Activated naive CD4-positive, alpha-beta T cell treated with anti-CD3 and anti-CD28 coated beads, Interleukin-2, amount 10 ng/mL, durations not matched to agents 7 days and 5 days (primary cell): ENCODE results near the gene ANKRD33.
A peak's percentile ranks its signal among the peaks of the same experiment; 100 is the strongest.
"Not testable (repeated sequence)": the region's sequence is repeated elsewhere in the genome, so short reads cannot be mapped to it uniquely, and the experiment has no call there.

Experiments
- CTCF ChIA-PET: fragments of 350-600 bp; sonication (Branson Sonifier 250); formaldehyde crosslinking; loops from one replicate; lab custom pipeline; 2021; ENCODE audit warnings: antibody characterized with exemption; lab: Charles Lee
- DNase-seq: peaks from one replicate; pipeline ENCODE4 v3.0.0-alpha.2; 2020
- H3K27ac Mint-ChIP-seq: one replicate; pipeline ENCODE4 v1.8.0; 2021; ENCODE audit warnings: mild to moderate bottlenecking, moderate library complexity, mixed read lengths
- H3K27me3 Mint-ChIP-seq: one replicate; pipeline ENCODE4 v1.8.0; 2021; ENCODE audit warnings: mild to moderate bottlenecking, mixed read lengths
- H3K36me3 Mint-ChIP-seq: one replicate; pipeline ENCODE4 v1.8.0; 2021; ENCODE audit warnings: mixed read lengths
- H3K4me1 Mint-ChIP-seq: one replicate; pipeline ENCODE4 v1.8.0; 2021; ENCODE audit warnings: mixed read lengths
- H3K4me3 Mint-ChIP-seq: one replicate; pipeline ENCODE4 v1.8.0; 2021; ENCODE audit warnings: mild to moderate bottlenecking, moderate library complexity, mixed read lengths
- H3K9me3 Mint-ChIP-seq: one replicate; pipeline ENCODE4 v1.8.0; 2021; ENCODE audit warnings: mixed read lengths

ANKRD33 gene

DNA sequence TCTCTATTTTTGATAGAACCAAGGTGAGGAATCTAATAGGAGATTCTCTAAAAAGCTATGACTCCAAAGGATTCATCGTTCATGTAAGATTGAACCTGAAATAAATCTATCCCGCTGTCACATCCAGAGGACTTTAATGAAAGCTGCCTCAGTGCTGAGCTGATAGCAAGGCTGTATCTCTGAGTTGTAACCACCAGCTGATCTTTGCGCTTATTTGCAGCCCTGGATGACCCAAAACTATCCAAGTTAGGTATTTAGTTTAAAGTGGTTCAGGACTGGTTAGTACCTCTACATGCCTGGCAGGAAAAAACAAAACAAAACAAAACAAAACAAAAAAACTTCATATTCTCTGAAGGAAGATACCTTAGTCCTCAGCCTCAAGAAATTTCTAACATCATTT, 8.8 kb upstream of the ANKRD33 start:
- Mint-ChIP-seq H3K4me3 (no peak overlapping the region), H3K36me3 (no peaks in the 10 kb centered on the region), H3K27me3 (peaks cover 18% of the 10 kb centered on the region), H3K27ac (no peak overlapping the region), H3K4me1 (no peaks in the 10 kb centered on the region), H3K9me3 (no peaks in the 10 kb centered on the region)
- CTCF ChIA-PET, result interaction anchor here (0.8 kb wide), 1 partner anchor 39 kb away, joined by 3 read pairs; no protein-coding TSS in a partner anchor
- no peak for DNase-seq

DNA sequence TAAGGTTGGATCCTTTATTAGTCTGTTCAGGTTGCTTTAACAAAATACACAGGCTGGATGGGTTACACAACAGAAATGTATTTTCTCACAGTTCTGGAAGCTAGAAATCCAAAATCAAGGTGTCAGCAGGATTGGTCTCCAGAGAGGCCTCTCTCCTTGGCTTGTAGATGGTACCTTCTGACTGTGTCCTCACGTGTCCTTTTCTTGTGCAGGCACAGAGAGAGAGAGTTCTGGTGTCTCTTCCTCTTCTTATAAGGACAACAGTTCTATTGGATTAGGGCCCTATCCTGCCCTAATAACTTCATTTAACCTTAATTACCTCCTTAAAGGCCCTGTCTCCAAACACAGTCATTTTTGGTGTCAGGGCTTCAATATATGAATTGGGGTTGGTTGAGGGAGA, 4.6 kb upstream of the ANKRD33 start:
- H3K27me3 Mint-ChIP-seq, result peaks cover 11% of the 10 kb centered on the region
- H3K4me1 Mint-ChIP-seq, result peaks cover 25% of the 10 kb centered on the region
- CTCF ChIA-PET, result no interaction called here
- no peak overlapping the region for H3K27ac Mint-ChIP-seq
- no peak overlapping the region for H3K4me3 Mint-ChIP-seq
- no peak for DNase-seq
- peaks cover 8% of the 10 kb centered on the region for H3K9me3 Mint-ChIP-seq
- peaks cover 7% of the 10 kb centered on the region for H3K36me3 Mint-ChIP-seq

DNA sequence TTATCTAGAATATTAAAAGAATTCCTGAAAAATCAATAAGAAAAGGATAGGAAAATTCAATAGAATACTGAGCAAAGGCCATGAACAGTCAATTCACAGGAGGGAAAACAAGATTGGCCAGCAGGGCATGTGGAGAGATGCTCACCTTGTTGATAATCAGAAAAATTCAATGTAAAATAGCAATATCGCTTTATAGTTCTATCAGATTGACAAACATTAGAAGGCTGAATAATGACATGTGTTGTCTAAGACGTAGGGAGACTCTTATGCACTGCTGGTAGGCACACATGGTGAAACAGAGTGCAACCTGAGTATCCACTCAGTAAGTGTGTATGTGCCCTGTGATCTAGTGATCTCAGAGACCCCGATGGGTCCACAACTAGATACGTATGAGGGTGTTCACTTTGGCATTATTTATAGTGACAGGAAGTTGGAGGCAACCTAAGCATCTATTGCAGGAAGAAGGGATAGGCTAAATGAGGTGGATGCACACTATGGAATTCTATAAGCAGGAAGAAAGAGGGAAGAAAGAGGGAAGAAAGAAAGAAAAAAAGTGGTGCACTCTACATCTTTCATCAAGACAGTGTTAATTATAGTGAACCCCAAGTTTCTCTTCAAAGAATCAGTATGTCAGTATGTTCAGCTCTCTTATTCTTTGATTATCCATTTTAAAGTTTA, 3.8 kb upstream of the ANKRD33 start:
- DNase-seq, result no peak
- Mint-ChIP-seq H3K9me3 (peaks cover 8% of the 10 kb centered on the region), H3K4me3 (no peak overlapping the region), H3K4me1 (peaks cover 25% of the 10 kb centered on the region), H3K36me3 (peaks cover 7% of the 10 kb centered on the region), H3K27me3 (peaks cover 10% of the 10 kb centered on the region), H3K27ac (peak overlapping the region; percentile 28)
- CTCF ChIA-PET, result interaction anchor here (1.1 to 3.4 kb wide), 3 partner anchors 9 to 39 kb away, joined by 3 to 18 read pairs (median 3); no protein-coding TSS in a partner anchor

DNA sequence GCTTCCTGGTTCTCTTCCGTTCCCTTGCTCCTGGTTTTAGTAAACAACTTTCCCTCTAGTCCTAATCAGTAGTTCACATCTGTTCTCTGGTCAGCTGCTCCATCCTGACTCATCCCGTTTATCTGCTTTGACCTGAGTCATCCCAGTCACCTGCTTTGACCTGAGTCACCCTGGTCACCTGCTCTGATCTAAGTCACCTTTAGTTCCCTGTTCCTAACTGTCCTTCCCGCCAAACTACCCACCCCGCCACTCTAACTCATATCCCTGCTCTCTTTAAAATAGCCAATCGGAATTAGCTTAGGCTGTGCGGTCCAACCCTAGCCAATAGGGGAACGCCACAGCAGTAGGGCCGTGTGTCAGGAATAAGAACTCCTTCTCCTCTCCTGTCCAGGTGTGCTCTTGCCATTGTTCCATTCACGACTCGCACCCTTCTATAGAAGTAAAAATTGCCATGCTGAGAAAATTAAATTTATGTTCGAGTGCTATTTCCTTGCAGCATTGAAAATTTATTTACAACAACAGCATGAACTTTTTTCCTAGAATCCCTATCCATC, 3.1 kb upstream of the ANKRD33 start:
- no peak for DNase-seq
- H3K36me3 Mint-ChIP-seq, result peaks cover 7% of the 10 kb centered on the region
- peak overlapping the region; percentile 55 for H3K27ac Mint-ChIP-seq
- H3K4me1 Mint-ChIP-seq, result peaks cover 25% of the 10 kb centered on the region
- CTCF ChIA-PET, result interaction anchor here (1.1 to 3.4 kb wide), 3 partner anchors 9 to 39 kb away, joined by 3 to 18 read pairs (median 3); no protein-coding TSS in a partner anchor
- H3K4me3 Mint-ChIP-seq, result no peak overlapping the region
- peaks cover 5% of the 10 kb centered on the region for H3K27me3 Mint-ChIP-seq
- peaks cover 8% of the 10 kb centered on the region for H3K9me3 Mint-ChIP-seq

DNA sequence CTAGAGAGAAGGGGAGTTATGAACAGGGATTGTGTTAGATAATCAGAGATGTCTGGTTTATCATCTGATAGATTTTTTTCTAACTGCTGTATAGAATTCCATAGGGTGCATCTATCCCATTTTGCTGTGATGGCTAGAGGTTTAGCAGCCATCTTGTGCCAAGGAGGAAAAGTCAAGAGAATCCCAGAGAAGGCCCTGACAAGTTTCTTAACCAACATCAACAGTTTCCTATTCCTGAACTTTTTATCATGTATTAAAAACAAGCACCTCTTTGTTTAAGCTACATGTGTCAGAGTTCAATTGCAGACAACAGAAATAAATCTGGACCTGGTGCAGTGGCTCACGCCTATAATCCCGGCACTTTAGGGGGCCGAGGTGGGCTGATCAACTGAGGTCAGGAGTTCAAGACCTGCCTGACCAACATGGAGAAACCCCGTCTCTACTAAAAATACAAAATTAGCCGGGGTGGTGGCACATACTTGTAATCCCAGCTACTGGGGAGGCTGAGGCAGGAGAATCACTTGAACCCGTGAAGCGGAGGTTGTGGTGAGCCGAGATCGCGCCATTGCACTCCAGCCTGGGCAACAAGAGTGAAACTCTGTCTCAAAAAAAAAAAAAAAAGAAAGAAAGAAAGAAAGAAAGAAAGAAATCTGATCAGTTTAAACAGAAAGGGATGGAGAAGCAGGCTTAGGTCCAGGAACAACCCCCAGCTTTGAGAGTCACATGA, 2.4 kb upstream of the ANKRD33 start:
- Mint-ChIP-seq H3K27me3 (peaks cover 11% of the 10 kb centered on the region), H3K27ac (peak overlapping the region; percentile 94), H3K4me1 (peaks cover 25% of the 10 kb centered on the region)
- not testable (repeated sequence) for DNase-seq, H3K4me3 Mint-ChIP-seq, H3K9me3 Mint-ChIP-seq, H3K36me3 Mint-ChIP-seq
- CTCF ChIA-PET, result interaction anchor here (0.6 to 3.4 kb wide), 7 partner anchors 10 to 185 kb away, joined by 3 to 18 read pairs (median 3); partner anchors contain the start of gene ATG101

DNA sequence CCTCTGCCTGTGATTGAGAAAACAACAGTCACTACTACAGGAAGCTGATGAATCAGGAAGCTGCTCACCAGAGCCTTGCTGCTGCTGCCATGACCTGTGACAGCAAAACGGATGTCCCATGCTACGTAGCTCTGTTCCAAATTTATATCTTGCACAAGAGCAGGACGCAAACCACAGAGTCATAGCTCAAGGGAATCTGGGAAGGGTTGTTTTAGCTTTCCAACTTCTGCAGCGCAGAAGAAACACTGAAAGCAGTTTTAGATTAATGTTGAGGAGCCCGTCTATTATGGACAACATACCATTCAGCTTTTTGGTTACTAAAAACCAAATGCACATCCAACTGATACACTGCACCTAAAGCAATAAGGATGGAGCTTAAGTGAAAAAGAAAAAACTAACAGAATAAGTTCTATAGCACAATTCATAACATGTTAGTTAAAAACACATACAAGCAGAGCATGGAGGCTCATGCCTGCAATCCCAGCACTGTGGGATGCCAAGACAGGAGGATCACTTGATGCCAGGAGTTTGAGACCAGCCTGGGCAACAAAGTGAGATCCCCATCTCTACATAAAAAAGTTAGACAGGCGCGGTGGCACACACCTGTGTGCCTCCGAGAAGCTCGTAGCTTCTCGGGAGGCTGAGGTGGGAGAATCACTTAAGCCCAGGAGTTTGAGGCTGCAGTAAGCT, 1.7 kb upstream of the ANKRD33 start:
- Mint-ChIP-seq H3K4me3 (no peak overlapping the region), H3K9me3 (peaks cover 8% of the 10 kb centered on the region), H3K27me3 (peaks cover 11% of the 10 kb centered on the region), H3K4me1 (peaks cover 25% of the 10 kb centered on the region), H3K36me3 (peaks cover 7% of the 10 kb centered on the region), H3K27ac (peak overlapping the region; percentile 94)
- CTCF ChIA-PET, result interaction anchor here (0.6 to 3.4 kb wide), 9 partner anchors 11 to 184 kb away, joined by 3 to 18 read pairs (median 3); partner anchors contain the start of gene ATG101
- peak; percentile 72 for DNase-seq

DNA sequence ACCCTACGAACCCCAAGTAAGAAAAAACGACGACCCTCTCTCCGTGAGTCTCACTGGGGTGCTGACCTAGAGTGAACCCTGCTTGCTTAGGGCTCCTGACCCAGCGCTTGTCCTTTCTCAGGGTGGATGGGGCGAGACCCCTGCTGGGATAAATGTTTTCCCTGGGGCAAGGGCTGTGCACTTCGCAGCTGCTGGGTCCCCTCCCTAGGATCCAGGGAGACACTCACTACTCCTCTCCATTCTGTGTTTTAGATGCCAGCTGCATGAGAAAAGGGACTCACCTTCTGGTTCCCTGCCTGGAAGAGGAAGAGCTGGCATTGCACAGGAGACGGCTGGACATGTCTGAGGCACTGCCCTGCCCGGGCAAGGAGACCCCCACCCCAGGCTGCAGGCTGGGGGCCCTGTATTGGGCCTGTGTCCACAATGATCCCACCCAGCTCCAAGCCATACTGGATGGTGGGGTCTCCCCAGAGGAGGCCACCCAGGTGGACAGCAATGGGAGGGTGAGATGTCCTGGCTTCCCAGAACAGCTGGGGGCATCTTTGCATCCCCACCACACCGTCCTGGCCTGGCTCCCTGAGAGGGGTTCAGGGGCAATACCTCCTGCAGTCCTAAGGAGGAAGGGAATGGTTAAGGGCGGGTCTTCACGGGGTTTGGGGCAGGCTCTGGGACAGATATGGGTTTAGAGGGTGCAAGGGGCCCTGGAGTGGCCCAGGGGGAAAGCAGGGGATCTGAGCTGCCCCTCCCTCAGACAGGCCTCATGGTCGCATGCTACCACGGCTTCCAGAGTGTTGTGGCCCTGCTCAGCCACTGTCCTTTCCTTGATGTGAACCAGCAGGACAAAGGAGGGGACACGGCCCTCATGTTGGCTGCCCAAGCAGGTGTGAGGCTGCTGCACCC, 663 bp downstream of the ANKRD33 start:
- H3K4me1 Mint-ChIP-seq, result peaks cover 25% of the 10 kb centered on the region
- peaks cover 11% of the 10 kb centered on the region for H3K27me3 Mint-ChIP-seq
- peaks cover 8% of the 10 kb centered on the region for H3K9me3 Mint-ChIP-seq
- no peak overlapping the region for H3K4me3 Mint-ChIP-seq
- peaks cover 7% of the 10 kb centered on the region for H3K36me3 Mint-ChIP-seq
- CTCF ChIA-PET, result interaction anchor here (1.4 to 2.0 kb wide), 3 partner anchors 13 to 137 kb away, joined by 4 to 6 read pairs (median 5); no protein-coding TSS in a partner anchor
- no peak overlapping the region for H3K27ac Mint-ChIP-seq
- no peak for DNase-seq

DNA sequence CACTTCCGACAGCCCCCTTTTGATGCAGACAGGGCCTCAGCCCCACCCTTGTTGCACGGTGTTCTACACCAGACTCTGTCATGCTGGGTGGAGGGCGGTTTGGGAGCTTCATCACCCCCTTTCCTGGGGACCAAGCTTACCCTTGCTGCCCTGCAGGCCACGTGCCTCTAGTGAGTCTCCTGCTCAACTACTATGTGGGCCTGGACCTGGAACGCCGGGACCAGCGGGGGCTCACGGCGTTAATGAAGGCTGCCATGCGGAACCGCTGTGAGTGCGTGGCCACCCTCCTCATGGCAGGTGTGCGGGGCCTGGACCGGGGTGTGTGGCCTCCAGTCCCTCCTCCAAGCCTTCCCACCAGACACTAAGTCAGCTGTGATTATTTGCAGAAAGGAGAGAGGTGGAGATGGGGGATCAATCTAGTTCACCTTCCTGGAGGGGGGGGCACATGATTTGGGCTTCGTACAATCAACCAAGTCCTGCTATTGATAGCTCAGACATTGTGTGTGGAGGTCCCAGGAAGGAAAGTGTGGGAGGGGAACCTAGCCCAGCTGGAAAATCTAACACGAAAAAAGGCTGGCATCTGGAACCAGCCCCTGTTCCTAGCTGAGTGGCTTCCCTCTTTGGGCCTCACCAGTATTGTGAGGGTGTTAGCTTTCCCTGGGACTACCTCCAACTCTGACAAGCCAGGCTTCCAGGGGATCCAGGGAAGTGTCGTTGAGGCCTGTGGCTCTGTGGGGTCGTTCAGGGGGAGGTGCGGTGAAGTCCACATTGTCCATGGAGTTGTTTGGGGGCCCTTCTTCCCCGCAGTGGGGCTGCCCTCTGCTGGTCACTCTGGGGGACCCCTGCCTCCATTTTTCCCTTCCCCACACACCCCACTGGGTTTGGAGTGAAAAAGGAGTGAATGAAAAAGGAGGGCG, 1.6 kb downstream of the ANKRD33 start:
- no peak overlapping the region for H3K27ac Mint-ChIP-seq
- H3K36me3 Mint-ChIP-seq, result peaks cover 7% of the 10 kb centered on the region
- no peak overlapping the region for H3K4me3 Mint-ChIP-seq
- peaks cover 23% of the 10 kb centered on the region for H3K4me1 Mint-ChIP-seq
- H3K9me3 Mint-ChIP-seq, result peaks cover 8% of the 10 kb centered on the region
- peaks cover 14% of the 10 kb centered on the region for H3K27me3 Mint-ChIP-seq
- no peak for DNase-seq
- CTCF ChIA-PET, result interaction anchor here (0.9 to 2.0 kb wide), 3 partner anchors 16 to 136 kb away, joined by 3 to 5 read pairs (median 4); no protein-coding TSS in a partner anchor

DNA sequence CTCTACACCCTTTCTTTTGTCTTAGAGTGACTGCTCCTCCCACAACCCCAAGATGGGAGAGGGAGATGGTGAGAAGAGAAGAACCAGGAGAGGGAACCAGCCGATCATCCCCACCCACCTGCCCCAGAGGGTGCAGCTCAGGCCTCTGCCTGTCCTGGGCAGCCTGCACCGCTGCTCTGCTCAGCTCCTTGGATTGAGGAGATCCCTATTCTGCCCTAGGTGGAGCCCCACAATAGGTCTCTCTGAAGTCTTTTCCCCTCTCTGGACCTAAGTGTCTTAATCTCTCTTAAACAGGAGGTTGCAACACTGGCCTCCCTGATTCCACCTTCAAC, 2.2 kb downstream of the ANKRD33 start:
- Mint-ChIP-seq H3K36me3 (peaks cover 6% of the 10 kb centered on the region), H3K4me1 (peaks cover 19% of the 10 kb centered on the region), H3K27me3 (peaks cover 15% of the 10 kb centered on the region), H3K27ac (no peak overlapping the region), H3K9me3 (peaks cover 2% of the 10 kb centered on the region), H3K4me3 (no peak overlapping the region)
- CTCF ChIA-PET, result interaction anchor here (0.9 kb wide), 1 partner anchor 92 kb away, joined by 3 read pairs; no protein-coding TSS in a partner anchor
- no peak for DNase-seq

DNA sequence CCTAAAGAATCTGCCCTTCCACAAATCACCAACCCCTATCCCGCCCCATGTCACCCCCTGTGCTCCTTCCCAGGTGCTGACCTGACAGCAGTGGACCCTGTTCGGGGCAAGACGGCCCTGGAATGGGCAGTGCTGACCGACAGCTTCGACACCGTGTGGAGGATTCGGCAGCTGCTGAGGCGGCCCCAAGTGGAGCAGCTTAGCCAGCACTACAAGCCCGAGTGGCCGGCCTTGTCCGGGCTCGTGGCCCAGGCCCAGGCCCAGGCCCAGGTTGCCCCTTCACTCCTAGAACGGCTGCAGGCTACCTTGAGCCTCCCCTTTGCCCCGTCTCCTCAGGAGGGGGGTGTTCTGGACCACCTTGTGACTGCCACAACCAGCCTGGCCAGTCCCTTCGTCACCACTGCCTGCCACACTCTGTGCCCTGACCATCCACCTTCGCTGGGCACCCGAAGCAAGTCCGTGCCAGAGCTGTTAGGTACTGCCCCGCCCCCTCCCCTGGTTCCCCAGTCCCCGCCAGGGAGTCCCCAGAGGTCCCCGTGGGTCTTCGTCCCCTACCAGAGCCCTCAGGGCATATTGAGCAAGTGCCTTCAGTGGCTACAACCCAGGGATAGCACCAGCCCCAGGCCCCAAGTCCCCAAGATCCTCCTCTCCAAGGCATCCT, 2.7 kb downstream of the ANKRD33 start:
- Mint-ChIP-seq H3K4me1 (peaks cover 14% of the 10 kb centered on the region), H3K4me3 (no peak overlapping the region), H3K36me3 (peaks cover 6% of the 10 kb centered on the region), H3K27ac (no peak overlapping the region), H3K9me3 (no peaks in the 10 kb centered on the region), H3K27me3 (peaks cover 20% of the 10 kb centered on the region)
- no peak for DNase-seq
- CTCF ChIA-PET, result no interaction called here

DNA sequence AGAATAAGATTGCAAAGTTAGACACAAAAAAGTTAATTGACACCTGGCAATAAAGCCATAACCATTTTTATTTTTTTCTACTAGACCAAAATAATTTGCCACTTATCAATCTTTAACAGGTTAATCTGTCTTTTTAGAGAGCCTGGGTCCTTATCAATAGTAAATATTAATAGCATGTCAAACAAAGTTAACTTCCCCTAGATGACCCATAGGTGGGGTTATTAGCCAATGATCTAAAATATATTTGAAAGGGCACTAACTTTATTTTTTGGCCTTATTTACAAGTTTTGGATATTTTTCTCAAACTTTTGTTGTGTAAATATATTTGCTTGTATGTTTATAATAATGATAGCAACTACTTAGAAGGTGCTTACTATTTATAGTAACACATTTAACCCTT, 3.9 kb downstream of the ANKRD33 start:
- CTCF ChIA-PET, result no interaction called here
- Mint-ChIP-seq H3K36me3 (no peaks in the 10 kb centered on the region), H3K4me3 (no peak overlapping the region), H3K27me3 (peaks cover 32% of the 10 kb centered on the region), H3K4me1 (peaks cover 2% of the 10 kb centered on the region), H3K27ac (no peak overlapping the region), H3K9me3 (no peaks in the 10 kb centered on the region)
- DNase-seq, result no peak

DNA sequence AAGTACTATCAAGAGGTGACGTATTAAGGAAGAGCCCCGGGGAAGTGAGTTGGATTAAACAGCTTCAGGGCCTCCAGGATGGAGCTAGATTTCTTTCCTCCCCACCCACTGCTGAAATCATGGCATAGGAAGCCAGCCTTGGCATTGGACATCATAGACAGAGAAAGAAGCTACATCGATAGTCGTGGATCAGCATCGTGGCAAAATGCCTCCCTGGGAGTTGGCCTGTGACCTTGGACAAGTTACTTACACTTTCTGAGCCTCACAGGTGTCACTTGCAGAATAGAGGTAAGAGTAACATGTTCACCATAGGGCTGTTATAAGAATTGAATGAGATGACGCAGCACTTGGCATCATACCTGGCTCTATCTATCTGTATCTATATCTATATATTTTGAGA, 5.9 kb downstream of the ANKRD33 start:
- DNase-seq, result no peak
- Mint-ChIP-seq H3K27me3 (peaks cover 41% of the 10 kb centered on the region), H3K4me3 (no peak overlapping the region), H3K27ac (no peak overlapping the region), H3K4me1 (no peaks in the 10 kb centered on the region), H3K36me3 (no peaks in the 10 kb centered on the region), H3K9me3 (no peaks in the 10 kb centered on the region)
- CTCF ChIA-PET, result interaction anchor here (0.7 to 2.2 kb wide), 5 partner anchors 28 to 127 kb away, joined by 3 to 7 read pairs (median 5); no protein-coding TSS in a partner anchor
